Heart left ventricle (tissue), 16 donors: Measurements from ENCODE around the gene CACNB2. TPM values are rescaled to one million over a fixed set of nuclear protein-coding genes. Genes with fewer than 3 reads are reported as not detected.

Experiments used
- ATAC-seq, 4 donors: fragments of 200-7000 bp; cut with Tn5 transposase; one replicate each; pipeline ENCODE4 v1.9.1; 2020 to 2022; ENCODE audit warnings: moderate library complexity in 4 of 4, mild to moderate bottlenecking in 3 of 4, moderate number of reproducible peaks in 1 of 4
- DNase-seq, 5 donors: peaks; one replicate each; pipeline ENCODE4 v3.0.0-alpha.2; 2020
- H3K27ac ChIP-seq, 12 donors: fragments of 200-600 bp; sonication (generic) in 4 of 12; one replicate each; pipeline versions ENCODE4 v1.5.0 to v1.8.0; 2016 to 2022; ENCODE audit warnings: mild to moderate bottlenecking in 2 of 12
- H3K27me3 ChIP-seq, 9 donors: fragments of 200-600 bp; sonication (generic) in 2 of 9; one replicate each; pipeline versions ENCODE4 v1.5.1 to v1.8.0; 2016 to 2022; ENCODE audit warnings: mild to moderate bottlenecking in 3 of 9
- H3K36me3 ChIP-seq, 9 donors: fragments of 200-600 bp; sonication (generic) in 2 of 9; one replicate each; pipeline versions ENCODE4 v1.5.0 to v1.8.0; 2018 to 2022; ENCODE audit warnings: mild to moderate bottlenecking in 2 of 9
- H3K4me1 ChIP-seq, 12 donors: fragments of 200-600 bp; sonication (generic) in 4 of 12; one replicate each; pipeline versions ENCODE4 v1.5.0 to v1.8.0; 2016 to 2022; ENCODE audit warnings: mild to moderate bottlenecking in 3 of 12
- H3K4me3 ChIP-seq, 12 donors: fragments of 200-600 bp; sonication (generic) in 4 of 12; one replicate each; pipeline versions ENCODE4 v1.5.0 to v1.8.0; 2017 to 2022; ENCODE audit warnings: mild to moderate bottlenecking in 9 of 12, moderate library complexity in 4 of 12
- H3K9me3 ChIP-seq, 12 donors: fragments of 200-600 bp; sonication (generic) in 4 of 12; one replicate each; pipeline versions ENCODE4 v1.5.0 to v1.8.0; 2016 to 2022; ENCODE audit warnings: mild to moderate bottlenecking in 1 of 12
- CTCF ChIP-seq, 12 donors: fragments of 200-600 bp; sonication (generic) in 4 of 12; IDR thresholded peaks; one replicate each; pipeline versions ENCODE4 v1.5.0 to v1.8.0; 2018 to 2022; ENCODE audit warnings: antibody characterized with exemption in 12 of 12, mild to moderate bottlenecking in 5 of 12
- POLR2A ChIP-seq, 2 donors: fragments of 450-650 bp; IDR thresholded peaks; one replicate each; pipeline ENCODE4 v1.6.1; 2017; ENCODE audit warnings: antibody characterized with exemption in 2 of 2, mild to moderate bottlenecking in 2 of 2, moderate library complexity in 2 of 2
- WGBS, 4 donors: extraction: QIAGEN DNeasy Blood & Tissue Kit in 2 of 4; methylation state at CpG; one replicate each; pipeline versions ENCODE4 v1.1.5 to v1.1.7; 2013 to 2018; 5-methylcytosine and 5-hydroxymethylcytosine counted together
- intact Hi-C, 10 donors: fragments of 100-400 bp; cut with DNase I; formaldehyde crosslinking; loops; one replicate each; pipeline versions ENCODE4 v1.11.1 to v1.14.2; 2022
- polyA plus RNA-seq, 2 donors: library from polyadenylated mRNA; stranded (reverse); fragments of 200-250 nt; gene quantifications; one replicate each; pipeline ENCODE4 v1.2.3, GENCODE V29; 2013
- total RNA-seq, 9 donors: library from RNA; depleted of rRNA in 2 of 9; stranded (reverse); fragments of >200 nt in 2 of 9; fragmentation: NEBNext Ultra II Directional in 3 of 9; extraction: Animal tissue kit (Norgen Biotek cat#: 25700) in 3 of 9; gene quantifications; one replicate each; pipeline versions ENCODE4 v1.1.0 to v1.2.4, GENCODE V29; 2016 to 2023
- donor health status: ischemic (EF 13 %, LVEDD 7.1; RV severe dilation, severe dysfunction).
- donor health status: healthy with polysubstance abuse.
- donor health status: DM: no; HTN: yes; CAD: no.
- donor health status: DM: no; HTN: no; CAD: no.
- donor health status: ischemic (EF 25% LVEDD 6.9; RV normal size, moderate dysfunction).
- donor health status: ischemic (EF 25% LVEDD 5.7; RV mildly dilated, moderate dysfunction).
- donor health status: healthy.
- donor health status: DM: yes; HTN: yes; CAD: no.
- donor health status: ischemic (EF 35%, LVEDD 5.7; RV mildly dilated, moderate dysfunction).
- donor health status: nonischemic (EF 11% LVEDD 7.7; RV severe dilation, severe dysfunction).
- donor health status: DM: yes; HTN: yes; CAD: no.
- donor health status: PGD.
- donor health status: ischemic (EF 29% LVEDD 5.4; RV normal size, mild dysfunction).
- donor health status: nonischemic (EF 23%, LVEDD 6.1; RV moderate dilation, normal function).

Gene CACNB2
- total and polyA plus RNA-seq, 11 donors: 11.4 to 63.2 (median 33.2) TPM

- ATAC-seq (peak in 2 of 4 donors; percentile 25 to 38), DNase-seq (no peak)
- H3K4me1 ChIP-seq: peaks cover 0 to 35% (median 6%) of the 10 kb centered on the region in 12 donors
- TF ChIP-seq POLR2A (IDR thresholded peaks at IDR 0.05): no peak
- no peak for TF ChIP-seq CTCF (IDR thresholded peaks at IDR 0.05)
- no peaks in the 10 kb centered on the region for H3K27me3 ChIP-seq
- peak overlapping the region in 5 of 12 donors; percentile 1 to 53 (median 24) for H3K27ac ChIP-seq
- intact Hi-C loops: no loop called here
- H3K9me3 ChIP-seq: peaks cover 0 to 5% (median 0%) of the 10 kb centered on the region in 12 donors
- WGBS, 4 donors: 52 to 59% (median 53%) methylated on average over 9 of the region's 9 CpGs
- no peak overlapping the region for H3K4me3 ChIP-seq
- no peaks in the 10 kb centered on the region for H3K36me3 ChIP-seq
Measured at GRCh38 chr10:18418541-18419215, 278.5 kb downstream of the CACNB2 start.

DNA sequence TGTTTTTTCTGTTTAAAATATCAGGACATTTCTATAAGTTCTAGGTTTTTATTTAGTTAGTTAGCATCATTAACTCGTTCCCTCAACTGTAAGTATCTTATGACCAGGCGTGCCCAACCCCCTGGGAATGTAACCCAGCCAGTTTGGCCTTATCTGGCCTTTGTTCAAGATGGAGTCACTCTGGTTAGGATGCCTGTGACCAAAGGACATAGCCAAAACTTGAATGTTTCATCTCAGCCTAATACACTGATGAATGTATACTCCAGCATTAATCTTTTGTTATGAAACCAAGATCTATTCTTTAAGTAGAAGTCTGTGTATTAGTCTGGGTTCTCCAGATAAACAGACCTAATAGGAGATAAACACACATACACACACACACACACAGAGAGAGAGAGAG, 279.7 kb downstream of the CACNB2 start:
- Histone ChIP-seq H3K4me1 (peaks cover 0 to 36% (median 4%) of the 10 kb centered on the region in 12 donors), H3K27me3 (no peaks in the 10 kb centered on the region), H3K9me3 (peaks cover 0 to 5% (median 0%) of the 10 kb centered on the region in 12 donors), H3K4me3 (no peak overlapping the region), H3K27ac (no peak overlapping the region), H3K36me3 (no peaks in the 10 kb centered on the region)
- ATAC-seq (no peak), DNase-seq (no peak)
- intact Hi-C loops: no loop called here
- TF ChIP-seq CTCF (IDR thresholded peaks at IDR 0.05) (no peak), POLR2A (IDR thresholded peaks at IDR 0.05) (no peak)
- 57 to 83% (median 71%) methylated on average over 2 of the region's 2 CpGs for WGBS, 4 donors

- 82 to 86% (median 84%) methylated on average over 7 of the region's 7 CpGs for WGBS, 4 donors
- no peak for ATAC-seq
- intact Hi-C loops: no loop called here
- TF ChIP-seq POLR2A (IDR thresholded peaks at IDR 0.05): no peak
- no peak for TF ChIP-seq CTCF (IDR thresholded peaks at IDR 0.05)
- H3K4me1 ChIP-seq: peaks cover 0 to 37% (median 4%) of the 10 kb centered on the region in 12 donors
- H3K27ac ChIP-seq: no peak overlapping the region
- no peaks in the 10 kb centered on the region for H3K36me3 ChIP-seq
- no peak for DNase-seq
- H3K4me3 ChIP-seq: no peak overlapping the region
- H3K9me3 ChIP-seq: no peaks in the 10 kb centered on the region
- no peaks in the 10 kb centered on the region for H3K27me3 ChIP-seq
Measured at GRCh38 chr10:18421726-18422293, 281.6 kb downstream of the CACNB2 start.

DNA sequence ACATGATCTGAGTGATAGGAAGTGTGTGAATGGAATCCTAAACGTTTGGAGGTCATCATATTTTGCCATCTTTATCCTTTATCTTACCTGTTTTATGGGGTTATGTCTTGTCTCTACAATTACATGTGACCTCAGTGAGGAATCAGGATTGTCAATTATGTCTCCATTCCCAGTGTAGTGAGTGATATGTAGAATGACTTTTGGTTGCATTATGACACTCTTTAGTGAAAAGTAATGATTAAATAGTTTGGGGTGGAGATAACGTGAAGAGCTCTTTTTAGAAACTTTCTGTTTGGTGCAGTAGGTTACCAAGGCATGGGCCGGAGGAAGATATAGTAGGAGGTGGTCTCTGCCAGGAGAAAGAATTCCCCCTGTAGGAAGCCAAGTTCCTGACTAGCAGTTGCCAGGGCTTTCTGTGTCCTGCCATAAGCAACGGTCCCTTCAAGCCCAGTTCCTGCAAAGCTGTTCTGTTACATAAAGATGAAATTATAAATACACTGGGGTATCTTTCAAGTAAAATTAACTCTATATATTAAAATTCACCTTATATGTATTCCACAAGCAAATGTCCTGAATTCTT, 282.9 kb downstream of the CACNB2 start:
- ATAC-seq (no peak), DNase-seq (no peak)
- TF ChIP-seq CTCF (IDR thresholded peaks at IDR 0.05) (no peak), POLR2A (IDR thresholded peaks at IDR 0.05) (no peak)
- WGBS, 4 donors: 30 to 38% (median 33%) methylated on average over 4 of the region's 4 CpGs
- Histone ChIP-seq H3K27ac (peak overlapping the region in 4 of 12 donors; percentile 13 to 37 (median 22)), H3K4me3 (no peak overlapping the region), H3K27me3 (no peaks in the 10 kb centered on the region), H3K9me3 (no peaks in the 10 kb centered on the region), H3K36me3 (no peaks in the 10 kb centered on the region), H3K4me1 (peaks cover 0 to 36% (median 4%) of the 10 kb centered on the region in 12 donors)
- intact Hi-C loops: no loop called here
